Midbrain (tissue), 1 donor: ENCODE measurements around the gene KCNJ1.

Source experiments
- DNase-seq: peaks from one replicate; lab custom pipeline; 2025; lab: John Stamatoyannopoulos, UW

The KCNJ1 gene

GRCh38 chr11:128822130-128822529 lies 45.0 kb downstream of the KCNJ1 start:
- DNase-seq = no peak

- no peak for DNase-seq
Measured at GRCh38 chr11:128821556-128821955, 45.5 kb downstream of the KCNJ1 start.

- no peak for DNase-seq
Measured at GRCh38 chr11:128819198-128819597, 47.9 kb downstream of the KCNJ1 start.

GRCh38 chr11:128814856-128815705 lies 52.0 kb downstream of the KCNJ1 start:
- no peak for DNase-seq

GRCh38 chr11:128813729-128814128 lies 53.4 kb downstream of the KCNJ1 start:
- no peak for DNase-seq

- DNase-seq = no peak
Measured at GRCh38 chr11:128810784-128811514, 56.1 kb downstream of the KCNJ1 start.

- no peak for DNase-seq
Measured at GRCh38 chr11:128809128-128809527, 58.0 kb downstream of the KCNJ1 start.

GRCh38 chr11:128807909-128808308 lies 59.2 kb downstream of the KCNJ1 start:
- DNase-seq = no peak

GRCh38 chr11:128806506-128807261 lies 60.4 kb downstream of the KCNJ1 start:
- no peak for DNase-seq

GRCh38 chr11:128804481-128804880 lies 62.6 kb downstream of the KCNJ1 start:
- no peak for DNase-seq

GRCh38 chr11:128803449-128804245 lies 63.4 kb downstream of the KCNJ1 start:
- no peak for DNase-seq

GRCh38 chr11:128803011-128803410 lies 64.1 kb downstream of the KCNJ1 start:
- DNase-seq = no peak

GRCh38 chr11:128802358-128802981 lies 64.6 kb downstream of the KCNJ1 start:
- no peak for DNase-seq

GRCh38 chr11:128800871-128801417 lies 66.2 kb downstream of the KCNJ1 start:
- no peak for DNase-seq

GRCh38 chr11:128796270-128796669 lies 70.8 kb downstream of the KCNJ1 start:
- DNase-seq = no peak

- peak; percentile 87 for DNase-seq
Measured at GRCh38 chr11:128790196-128790595, 76.9 kb downstream of the KCNJ1 start.

GRCh38 chr11:128789497-128790150 lies 77.5 kb downstream of the KCNJ1 start:
- no peak for DNase-seq
